GM10266 (cell line): Measurements from ENCODE around the gene OR2AP1.

Experiments used
- DNase-seq: peaks from one replicate; pipeline ENCODE4 v3.0.0; 2012; ENCODE audit errors: extremely low spot score
- TF ChIP-seq, protein P1 (sequence below): IDR thresholded peaks from 2 replicates; pipeline ENCODE4 v1.5.1; 2012; ENCODE audit warnings: mild to moderate bottlenecking, low read depth; ENCODE audit not compliant: control insufficient read depth, insufficient read depth; ENCODE audit errors: missing control alignments

The OR2AP1 gene

DNA sequence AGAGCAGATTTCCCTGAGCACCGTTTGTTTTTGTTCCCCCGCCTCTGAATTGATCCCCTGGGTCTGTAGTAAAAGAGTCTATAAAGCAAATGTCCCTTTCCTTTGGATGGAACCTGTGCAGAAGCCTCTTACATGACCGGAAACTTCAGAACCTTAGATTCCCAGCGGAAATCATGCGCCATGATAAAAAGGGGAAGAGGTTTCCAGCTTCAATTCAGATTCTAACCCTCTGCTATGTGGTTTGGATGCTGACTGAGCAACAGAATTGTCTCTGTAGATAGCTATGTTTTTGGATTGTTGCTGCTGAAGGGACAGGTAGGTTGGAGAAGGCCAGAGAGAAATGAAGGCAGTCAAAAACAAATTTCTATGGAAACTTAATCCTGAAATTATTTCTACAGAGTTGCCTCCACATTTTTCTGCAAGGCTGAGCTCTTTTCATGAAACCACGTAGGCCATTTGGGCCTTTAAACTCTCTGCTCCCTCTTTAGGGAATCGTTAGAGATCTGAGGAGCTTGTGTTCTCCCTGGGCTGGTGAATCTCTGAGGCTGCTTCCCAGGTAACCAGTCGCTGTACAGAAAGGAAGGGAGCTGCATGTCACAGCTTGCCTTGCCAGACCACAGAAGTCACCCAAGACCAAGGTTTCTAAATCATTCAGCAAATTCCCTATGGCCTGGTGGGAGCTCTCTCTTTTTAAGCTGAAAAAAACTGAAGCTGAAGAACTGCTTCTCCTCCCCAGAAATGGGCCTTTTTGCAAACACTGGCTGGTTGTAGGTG lies 35.7 kb downstream of the OR2AP1 start:
- TF ChIP-seq, protein P1, sequence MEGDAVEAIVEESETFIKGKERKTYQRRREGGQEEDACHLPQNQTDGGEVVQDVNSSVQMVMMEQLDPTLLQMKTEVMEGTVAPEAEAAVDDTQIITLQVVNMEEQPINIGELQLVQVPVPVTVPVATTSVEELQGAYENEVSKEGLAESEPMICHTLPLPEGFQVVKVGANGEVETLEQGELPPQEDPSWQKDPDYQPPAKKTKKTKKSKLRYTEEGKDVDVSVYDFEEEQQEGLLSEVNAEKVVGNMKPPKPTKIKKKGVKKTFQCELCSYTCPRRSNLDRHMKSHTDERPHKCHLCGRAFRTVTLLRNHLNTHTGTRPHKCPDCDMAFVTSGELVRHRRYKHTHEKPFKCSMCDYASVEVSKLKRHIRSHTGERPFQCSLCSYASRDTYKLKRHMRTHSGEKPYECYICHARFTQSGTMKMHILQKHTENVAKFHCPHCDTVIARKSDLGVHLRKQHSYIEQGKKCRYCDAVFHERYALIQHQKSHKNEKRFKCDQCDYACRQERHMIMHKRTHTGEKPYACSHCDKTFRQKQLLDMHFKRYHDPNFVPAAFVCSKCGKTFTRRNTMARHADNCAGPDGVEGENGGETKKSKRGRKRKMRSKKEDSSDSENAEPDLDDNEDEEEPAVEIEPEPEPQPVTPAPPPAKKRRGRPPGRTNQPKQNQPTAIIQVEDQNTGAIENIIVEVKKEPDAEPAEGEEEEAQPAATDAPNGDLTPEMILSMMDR, result no peak
- DNase-seq, result no peak

DNA sequence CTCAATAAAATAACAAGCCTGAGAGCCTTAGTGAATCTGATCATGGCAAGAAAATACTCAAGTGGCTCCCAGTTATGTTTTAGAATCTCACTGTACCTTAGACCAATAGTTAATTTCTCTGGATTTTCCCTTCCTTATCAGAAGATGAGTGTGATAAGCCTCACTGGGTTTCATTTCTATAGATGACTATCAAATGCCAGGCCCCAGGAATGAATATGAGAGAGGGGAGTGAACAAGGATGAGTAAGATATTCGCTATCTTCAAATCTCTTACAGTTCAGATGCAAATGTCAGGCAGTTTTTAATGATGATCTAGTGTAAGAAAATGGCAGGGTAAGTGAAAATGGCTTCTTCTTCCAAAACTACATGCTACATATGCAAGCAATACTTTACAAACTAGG lies 38.3 kb downstream of the OR2AP1 start:
- no peak for DNase-seq
- TF ChIP-seq, protein P1, result no peak

DNA sequence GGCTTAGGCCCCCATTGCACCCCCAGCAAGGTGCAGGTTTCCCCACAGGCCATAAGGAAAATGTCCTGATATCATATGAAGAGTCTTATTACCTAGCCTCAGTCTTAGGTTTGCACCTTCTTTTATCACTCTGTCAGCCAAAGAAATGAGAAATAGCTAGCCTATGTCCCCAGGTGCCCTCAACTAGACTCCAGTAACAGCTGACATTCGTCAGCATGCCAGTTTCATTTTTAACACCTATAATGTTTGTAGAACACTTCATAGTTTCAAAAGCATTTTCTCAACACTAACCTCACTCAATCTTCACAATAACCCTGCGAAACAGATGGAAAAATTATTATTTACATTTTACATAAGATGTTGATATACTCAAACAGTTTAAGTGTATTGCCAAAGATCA lies 40.4 kb downstream of the OR2AP1 start:
- DNase-seq, result no peak
- TF ChIP-seq, protein P1, result no peak

DNA sequence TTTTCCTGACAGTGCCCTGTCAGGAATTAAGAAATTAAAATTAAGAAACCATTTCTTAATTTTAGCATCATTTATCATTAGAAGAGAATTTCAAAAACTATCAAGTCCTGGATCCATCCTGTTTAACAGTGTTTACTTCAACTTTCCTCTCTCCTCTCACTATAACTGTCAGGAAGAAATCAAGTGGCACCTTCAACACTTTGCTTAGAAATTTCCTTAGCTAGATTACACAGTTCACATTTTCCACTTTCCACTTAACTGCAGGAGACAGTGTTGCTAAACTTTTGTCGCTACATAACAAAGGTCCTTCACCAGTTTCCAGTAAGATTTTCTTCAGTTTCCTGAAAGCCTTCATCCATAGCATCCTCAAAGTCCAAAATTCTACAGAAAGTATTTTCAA lies 42.5 kb downstream of the OR2AP1 start:
- TF ChIP-seq, protein P1, result no peak
- no peak for DNase-seq

DNA sequence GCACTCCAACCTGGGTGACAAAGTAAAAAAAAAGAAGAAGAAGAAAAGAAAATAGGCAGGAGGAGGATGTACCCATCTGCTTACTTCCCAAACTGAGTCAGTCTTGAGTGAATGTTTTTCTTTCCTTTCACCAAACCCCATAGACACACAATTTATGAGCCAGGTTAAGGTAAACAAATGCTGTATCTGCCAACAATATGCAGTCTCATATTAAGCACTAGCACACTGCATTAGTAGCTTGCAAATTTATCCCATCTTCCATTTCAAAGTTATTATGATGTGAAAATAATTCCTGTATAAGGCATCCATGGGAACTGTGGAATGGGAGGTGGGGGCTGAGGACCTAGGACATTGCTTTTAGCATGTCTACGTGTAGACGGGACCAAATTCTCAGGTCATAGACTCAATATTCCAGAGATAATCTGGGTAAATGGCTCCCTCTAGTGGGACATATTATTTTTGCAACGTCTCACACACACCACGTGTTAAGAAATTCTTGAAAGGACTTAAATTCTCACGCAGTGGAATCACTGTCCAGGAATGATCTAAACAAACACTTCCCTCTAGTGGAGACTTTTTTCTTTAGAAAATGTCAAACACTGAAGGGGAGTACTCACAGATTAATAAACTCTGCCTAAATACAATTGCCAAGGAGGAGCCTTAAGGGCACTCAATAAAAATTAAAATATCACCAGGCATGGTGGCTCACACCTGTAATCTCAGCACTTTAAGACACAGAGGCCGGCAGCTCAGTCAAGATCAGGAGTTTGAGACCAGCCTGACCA lies 47.3 kb downstream of the OR2AP1 start:
- peak; percentile 56 for DNase-seq
- TF ChIP-seq, protein P1, result peak; percentile 69

DNA sequence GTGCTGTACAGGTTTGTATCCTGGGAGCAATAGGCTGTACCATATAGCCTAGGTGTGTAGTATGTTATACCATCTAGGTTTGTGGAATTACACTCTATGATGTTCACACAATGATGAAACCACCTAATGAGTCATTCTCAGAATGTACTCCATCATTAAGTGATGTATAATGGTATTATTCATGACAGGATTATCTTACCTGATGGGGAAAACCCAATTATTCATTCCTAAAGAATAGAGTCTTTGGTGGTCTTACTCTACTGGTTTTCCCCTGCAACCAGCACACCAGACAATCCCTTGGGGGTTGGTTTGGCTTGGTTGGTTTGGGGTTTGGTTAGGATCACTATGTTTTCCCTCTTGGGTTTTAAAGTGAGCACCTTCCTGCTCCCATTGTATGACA lies 51.8 kb downstream of the OR2AP1 start:
- TF ChIP-seq, protein P1, result no peak
- peak; percentile 26 for DNase-seq
